T-helper 9 cell (primary cell): Measurements from ENCODE around the gene RAB6D.
"Not testable (repeated sequence)": the region's sequence is repeated elsewhere in the genome, so short reads cannot be mapped to it uniquely, and the experiment has no call there.

ENCODE experiments used
- DNase-seq: peaks from one replicate; pipeline ENCODE4 v3.0.0-alpha.2; 2020
- total RNA-seq, 2 donors: gene quantifications; one replicate each; lab custom pipeline; 2026; lab: John Stamatoyannopoulos, UW

RAB6D gene
- total RNA-seq = 0 to 0.21 reads per million in 2 donors

GRCh38 chr2:131363703-131364186 lies at the start of gene RAB6D:
Gene RAB6D (minus strand): TSS chr2:131364168. CDS start chr2:131363720, 448 bp downstream.
- not testable (repeated sequence) for DNase-seq

GRCh38 chr2:131413148-131413747 lies 49.3 kb upstream of the RAB6D start:
- no peak for DNase-seq

- no peak for DNase-seq
Observed at GRCh38 chr2:131410173-131410572, 46.2 kb upstream of the RAB6D start.

GRCh38 chr2:131408778-131409177 lies 44.8 kb upstream of the RAB6D start:
- DNase-seq = no peak

GRCh38 chr2:131408207-131408606 lies 44.2 kb upstream of the RAB6D start:
- DNase-seq = no peak

- DNase-seq = no peak
Observed at GRCh38 chr2:131404753-131405152, 40.8 kb upstream of the RAB6D start.

GRCh38 chr2:131402320-131403039 lies 38.5 kb upstream of the RAB6D start:
- no peak for DNase-seq

GRCh38 chr2:131400849-131401248 lies 36.9 kb upstream of the RAB6D start:
- no peak for DNase-seq

GRCh38 chr2:131400441-131400840 lies 36.5 kb upstream of the RAB6D start:
- not testable (repeated sequence) for DNase-seq

GRCh38 chr2:131396209-131396608 lies 32.2 kb upstream of the RAB6D start:
- DNase-seq = not testable (repeated sequence)

GRCh38 chr2:131395024-131395645 lies 31.2 kb upstream of the RAB6D start:
- not testable (repeated sequence) for DNase-seq

- DNase-seq = no peak
Observed at GRCh38 chr2:131394147-131394931, 30.4 kb upstream of the RAB6D start.

GRCh38 chr2:131391953-131392352 lies 28.0 kb upstream of the RAB6D start:
- not testable (repeated sequence) for DNase-seq

- not testable (repeated sequence) for DNase-seq
Observed at GRCh38 chr2:131391471-131391870, 27.5 kb upstream of the RAB6D start.

- not testable (repeated sequence) for DNase-seq
Observed at GRCh38 chr2:131390495-131391130, 26.6 kb upstream of the RAB6D start.

- DNase-seq = no peak
Observed at GRCh38 chr2:131389657-131390056, 25.7 kb upstream of the RAB6D start.

GRCh38 chr2:131388834-131389233 lies 24.9 kb upstream of the RAB6D start:
- not testable (repeated sequence) for DNase-seq

- DNase-seq = not testable (repeated sequence)
Observed at GRCh38 chr2:131373111-131373510, 9.1 kb upstream of the RAB6D start.

GRCh38 chr2:131369954-131370353 lies 6.0 kb upstream of the RAB6D start:
- no peak for DNase-seq

GRCh38 chr2:131368493-131369066 lies 4.6 kb upstream of the RAB6D start:
- not testable (repeated sequence) for DNase-seq

- DNase-seq = no peak
Observed at GRCh38 chr2:131367352-131367751, 3.4 kb upstream of the RAB6D start.

- DNase-seq = no peak
Observed at GRCh38 chr2:131366643-131367042, 2.7 kb upstream of the RAB6D start.
